ENCODE results near the gene SMCO2.

GRCh38 chr12:27453421-27453820 is 6.9 kb downstream of the SMCO2 start:
- no peak for TF ChIP-seq ESRRG (CRISPR knock-in tag; IDR thresholded peaks at IDR 0.05)
- no peak for TF ChIP-seq ZFP30 (CRISPR knock-in tag; IDR thresholded peaks at IDR 0.05)
- no peak for TF ChIP-seq ZNF8 (CRISPR knock-in tag; IDR thresholded peaks at IDR 0.05)
- no peak for TF ChIP-seq RARB (CRISPR knock-in tag; IDR thresholded peaks at IDR 0.05)
- no peak for TF ChIP-seq ZFP3 (CRISPR knock-in tag; IDR thresholded peaks at IDR 0.05)
- TF ChIP-seq PATZ1 (CRISPR knock-in tag; IDR thresholded peaks at IDR 0.05; ENCODE audit: borderline replicate concordance) = no peak
- no peak for TF ChIP-seq ZNF565 (CRISPR knock-in tag; conservative IDR thresholded peaks at IDR 0.05; ENCODE audit: low read depth)
- no peak for TF ChIP-seq ARNTL (CRISPR knock-in tag; IDR thresholded peaks at IDR 0.05; ENCODE audit: borderline replicate concordance, low read depth)

Measured in SK-N-SH treated with all-trans-retinoic acid at 6 μM for 48 hours (cell line).